HG03039 (cell line): ENCODE data around the gene RAD9A.
"Not testable (repeated sequence)": the region's sequence is repeated elsewhere in the genome, so short reads cannot be mapped to it uniquely, and the experiment has no call there.

ENCODE experiments used
- ATAC-seq: cut with Tn5 transposase; IDR thresholded peaks from one replicate; pipeline ENCODE4 v1.9.1; 2021; ENCODE audit warnings: mild to moderate bottlenecking, moderate library complexity; ENCODE audit not compliant: unreplicated experiment

The RAD9A gene

GRCh38 chr11:67421430-67422031 lies 29.7 kb downstream of the RAD9A start:
- no peak for ATAC-seq

GRCh38 chr11:67422891-67423290 lies 31.1 kb downstream of the RAD9A start:
- no peak for ATAC-seq

- ATAC-seq = no peak
These were observed 31.7 kb downstream of the RAD9A start for GRCh38 chr11:67423466-67423865.

- no peak for ATAC-seq
These were observed 32.3 kb downstream of the RAD9A start for GRCh38 chr11:67423891-67424613.

GRCh38 chr11:67427364-67427859 lies 35.6 kb downstream of the RAD9A start:
- not testable (repeated sequence) for ATAC-seq

GRCh38 chr11:67428052-67429001 lies 36.5 kb downstream of the RAD9A start, which contains the start of gene RPS6KB2:
RPS6KB2 (plus strand) TSS chr11:67428494; CDS start chr11:67428546, 52 bp downstream.
- peak; percentile 69 for ATAC-seq

GRCh38 chr11:67429038-67429668 lies 37.4 kb downstream of the RAD9A start:
- no peak for ATAC-seq

GRCh38 chr11:67429722-67430121 lies 37.9 kb downstream of the RAD9A start:
- ATAC-seq = no peak

GRCh38 chr11:67431346-67432249 lies 39.8 kb downstream of the RAD9A start:
- ATAC-seq = no peak

GRCh38 chr11:67432655-67433349 lies 41.0 kb downstream of the RAD9A start:
- ATAC-seq = no peak

GRCh38 chr11:67433536-67434394 lies 42.0 kb downstream of the RAD9A start:
- ATAC-seq = no peak

GRCh38 chr11:67434395-67434881 lies 42.7 kb downstream of the RAD9A start:
- no peak for ATAC-seq

GRCh38 chr11:67435031-67435726 lies 43.4 kb downstream of the RAD9A start:
- ATAC-seq = no peak

GRCh38 chr11:67435727-67436458 lies 44.1 kb downstream of the RAD9A start:
- ATAC-seq = no peak

GRCh38 chr11:67436459-67437081 lies 44.8 kb downstream of the RAD9A start:
- ATAC-seq = no peak

GRCh38 chr11:67437082-67437808 lies 45.5 kb downstream of the RAD9A start, which contains the start of gene PTPRCAP:
PTPRCAP (minus strand) TSS chr11:67437682; CDS start chr11:67437619, 63 bp downstream.
- no peak for ATAC-seq
